Hepatic stellate cell (primary cell): Measurements from ENCODE around the gene UMAD1.
A peak's percentile ranks its signal among the peaks of the same experiment; 100 is the strongest.

Experiments used
- DNase-seq: peaks from one replicate; pipeline ENCODE4 v3.0.0; 2011; ENCODE audit warnings: low spot score

The UMAD1 gene

GRCh38 chr7:7830122-7830878, 189.7 kb downstream of the UMAD1 start:
- DNase-seq = no peak

GRCh38 chr7:7832518-7832917, 192.0 kb downstream of the UMAD1 start:
- DNase-seq = no peak

GRCh38 chr7:7834761-7835160, 194.2 kb downstream of the UMAD1 start:
- DNase-seq = no peak

GRCh38 chr7:7841027-7841426, 200.5 kb downstream of the UMAD1 start:
- DNase-seq = no peak

GRCh38 chr7:7843240-7843639, 202.7 kb downstream of the UMAD1 start:
- DNase-seq = no peak

GRCh38 chr7:7843972-7844371, 203.4 kb downstream of the UMAD1 start:
- DNase-seq = no peak

GRCh38 chr7:7848246-7848645, 207.7 kb downstream of the UMAD1 start:
- DNase-seq = no peak

GRCh38 chr7:7848892-7849291, 208.3 kb downstream of the UMAD1 start:
- DNase-seq = no peak

- no peak for DNase-seq
Measured at GRCh38 chr7:7850150-7850549, 209.6 kb downstream of the UMAD1 start.

- DNase-seq = no peak
Measured at GRCh38 chr7:7851381-7851780, 210.8 kb downstream of the UMAD1 start.

GRCh38 chr7:7851991-7852390, 211.4 kb downstream of the UMAD1 start:
- DNase-seq = no peak

GRCh38 chr7:7857143-7857583, 216.6 kb downstream of the UMAD1 start:
- DNase-seq = no peak

GRCh38 chr7:7858559-7858958, 218.0 kb downstream of the UMAD1 start:
- DNase-seq = no peak

GRCh38 chr7:7859411-7859810, 218.9 kb downstream of the UMAD1 start:
- DNase-seq = no peak

GRCh38 chr7:7861211-7861633, 220.7 kb downstream of the UMAD1 start:
- peak; percentile 3 for DNase-seq

GRCh38 chr7:7862393-7862792, 221.8 kb downstream of the UMAD1 start:
- DNase-seq = no peak

- DNase-seq = no peak
Measured at GRCh38 chr7:7867846-7868571, 227.5 kb downstream of the UMAD1 start.

GRCh38 chr7:7868572-7868899, 228.0 kb downstream of the UMAD1 start:
- DNase-seq = no peak

- DNase-seq = no peak
Measured at GRCh38 chr7:7869036-7869435, 228.5 kb downstream of the UMAD1 start.

- no peak for DNase-seq
Measured at GRCh38 chr7:7869651-7870050, 229.1 kb downstream of the UMAD1 start.

- no peak for DNase-seq
Measured at GRCh38 chr7:7870555-7870954, 230.0 kb downstream of the UMAD1 start.

- DNase-seq = no peak
Measured at GRCh38 chr7:7876419-7876818, 235.9 kb downstream of the UMAD1 start.

GRCh38 chr7:7881581-7881980, 241.0 kb downstream of the UMAD1 start:
- DNase-seq = no peak

GRCh38 chr7:7882888-7883287, 242.3 kb downstream of the UMAD1 start:
- DNase-seq = no peak
